Endothelial cell (in vitro differentiated cells): Measurements from ENCODE around the gene SLC37A1. TPM values are rescaled to one million over a fixed set of nuclear protein-coding genes. Genes with fewer than 3 reads are reported as not detected.

Source experiments
- DNase-seq: peaks from one replicate; pipeline ENCODE4 v3.0.0; 2021; ENCODE audit warnings: low spot score
- H3K27ac Mint-ChIP-seq: one replicate; pipeline ENCODE4 v1.8.0; 2021; ENCODE audit warnings: mixed read lengths, inconsistent platforms; ENCODE audit not compliant: unreplicated experiment
- H3K27me3 Mint-ChIP-seq: one replicate; pipeline ENCODE4 v1.8.0; 2021; ENCODE audit warnings: mild to moderate bottlenecking, moderate library complexity, mixed read lengths, inconsistent platforms; ENCODE audit not compliant: unreplicated experiment
- H3K36me3 Mint-ChIP-seq: one replicate; pipeline ENCODE4 v1.8.0; 2021; ENCODE audit warnings: mild to moderate bottlenecking, low read depth, mixed read lengths, inconsistent platforms; ENCODE audit not compliant: unreplicated experiment
- H3K4me1 Mint-ChIP-seq: one replicate; pipeline ENCODE4 v1.8.0; 2021; ENCODE audit warnings: mild to moderate bottlenecking, mixed read lengths, inconsistent platforms; ENCODE audit not compliant: unreplicated experiment
- H3K4me3 Mint-ChIP-seq: one replicate; pipeline ENCODE4 v1.8.0; 2021; ENCODE audit warnings: mild to moderate bottlenecking, mixed read lengths, inconsistent platforms; ENCODE audit not compliant: unreplicated experiment
- H3K9me3 Mint-ChIP-seq: one replicate; pipeline ENCODE4 v1.8.0; 2021; ENCODE audit warnings: mixed read lengths, inconsistent platforms; ENCODE audit not compliant: unreplicated experiment
- long read RNA-seq: library from polyadenylated mRNA; unstranded; transcript quantifications from one replicate; pipeline ENCODE4 v2.0.0, GENCODE V29; 2020; ENCODE audit not compliant: unreplicated experiment
- total RNA-seq: library from RNA; stranded (reverse); fragmentation: NEBNext Ultra II Directional; extraction: Animal tissue kit (Norgen Biotek cat#: 25700); gene quantifications from one replicate; pipeline ENCODE4 v1.2.1, GENCODE V29; 2021; ENCODE audit not compliant: unreplicated experiment
- TF ChIP-seq, protein P1 (sequence below): fragments of 200-600 bp; sonication (generic); IDR thresholded peaks from one replicate; pipeline ENCODE4 v1.5.0; 2021; ENCODE audit warnings: antibody characterized with exemption; ENCODE audit not compliant: unreplicated experiment

The SLC37A1 gene
- 12.3 TPM for total RNA-seq
- long read RNA-seq, partial matches to known transcripts: 0 of 2 reads
- long read RNA-seq, other reads (novel, unspliced or antisense): 1 of 2 reads

DNA sequence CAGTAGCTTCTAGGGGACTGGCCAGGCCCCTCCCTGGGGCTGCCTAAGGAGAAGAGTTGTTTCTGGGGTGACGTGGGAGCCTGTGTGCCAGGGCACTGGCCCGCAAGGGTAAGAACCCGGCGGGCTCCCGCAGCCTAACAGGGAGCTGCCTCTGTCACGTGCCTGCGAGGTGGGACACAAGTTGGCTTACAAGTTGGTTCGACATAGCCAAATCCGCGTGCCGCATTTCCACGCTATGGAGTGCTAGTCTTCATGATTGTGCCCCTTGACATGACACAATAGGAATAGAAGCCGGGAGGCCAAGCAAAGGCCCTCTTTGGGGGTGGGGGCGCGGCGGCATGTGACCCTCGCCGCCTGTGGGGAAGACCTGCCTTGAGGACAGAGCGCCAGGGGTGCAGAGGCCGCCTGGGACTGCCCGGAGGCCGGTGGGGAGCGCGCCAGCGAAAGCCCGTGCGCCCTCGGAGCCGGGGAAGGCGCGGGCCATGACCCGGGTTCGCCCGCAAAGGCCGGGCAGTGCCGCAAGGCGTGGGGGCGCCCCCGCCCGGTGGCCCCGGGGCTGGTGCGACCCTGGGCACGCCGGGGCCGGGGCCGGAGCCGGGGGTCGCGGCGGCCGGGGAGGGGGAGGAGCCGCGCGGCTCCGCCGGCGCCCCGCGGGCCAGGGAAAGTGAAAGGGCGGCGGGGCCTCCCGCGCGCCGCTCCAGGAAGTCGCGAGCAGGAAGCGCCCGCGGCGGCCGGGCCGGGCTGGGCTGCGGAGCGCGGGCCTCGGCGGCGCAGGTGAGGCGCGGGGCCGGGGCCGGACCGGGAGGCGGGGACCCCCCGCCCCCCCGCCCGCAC, at the start of gene SLC37A1:
Gene SLC37A1 (plus strand): TSS at position 702 of the 834 bp plus-strand sequence. CDS start 4,603 bp downstream, outside the sequence.
- peaks cover 7% of the 10 kb centered on the region for H3K27me3 Mint-ChIP-seq
- no peaks in the 10 kb centered on the region for H3K9me3 Mint-ChIP-seq
- DNase-seq: peak; percentile 42
- peak within 1 kb of the TSS; percentile 65 for H3K27ac Mint-ChIP-seq
- H3K4me1 Mint-ChIP-seq: peaks cover 12% of the 10 kb centered on the region
- no peaks in the 10 kb centered on the region for H3K36me3 Mint-ChIP-seq
- H3K4me3 Mint-ChIP-seq: peak within 1 kb of the TSS; percentile 91
- TF ChIP-seq, protein P1, sequence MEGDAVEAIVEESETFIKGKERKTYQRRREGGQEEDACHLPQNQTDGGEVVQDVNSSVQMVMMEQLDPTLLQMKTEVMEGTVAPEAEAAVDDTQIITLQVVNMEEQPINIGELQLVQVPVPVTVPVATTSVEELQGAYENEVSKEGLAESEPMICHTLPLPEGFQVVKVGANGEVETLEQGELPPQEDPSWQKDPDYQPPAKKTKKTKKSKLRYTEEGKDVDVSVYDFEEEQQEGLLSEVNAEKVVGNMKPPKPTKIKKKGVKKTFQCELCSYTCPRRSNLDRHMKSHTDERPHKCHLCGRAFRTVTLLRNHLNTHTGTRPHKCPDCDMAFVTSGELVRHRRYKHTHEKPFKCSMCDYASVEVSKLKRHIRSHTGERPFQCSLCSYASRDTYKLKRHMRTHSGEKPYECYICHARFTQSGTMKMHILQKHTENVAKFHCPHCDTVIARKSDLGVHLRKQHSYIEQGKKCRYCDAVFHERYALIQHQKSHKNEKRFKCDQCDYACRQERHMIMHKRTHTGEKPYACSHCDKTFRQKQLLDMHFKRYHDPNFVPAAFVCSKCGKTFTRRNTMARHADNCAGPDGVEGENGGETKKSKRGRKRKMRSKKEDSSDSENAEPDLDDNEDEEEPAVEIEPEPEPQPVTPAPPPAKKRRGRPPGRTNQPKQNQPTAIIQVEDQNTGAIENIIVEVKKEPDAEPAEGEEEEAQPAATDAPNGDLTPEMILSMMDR: no peak

- TF ChIP-seq, protein P1: no peak
- H3K4me1 Mint-ChIP-seq: peaks cover 39% of the 10 kb centered on the region
- no peaks in the 10 kb centered on the region for H3K9me3 Mint-ChIP-seq
- H3K4me3 Mint-ChIP-seq: no peak overlapping the region
- peaks cover 8% of the 10 kb centered on the region for H3K27me3 Mint-ChIP-seq
- H3K36me3 Mint-ChIP-seq: no peaks in the 10 kb centered on the region
- no peak overlapping the region for H3K27ac Mint-ChIP-seq
- peak; percentile 56 for DNase-seq
Observed at GRCh38 chr21:42463861-42464515, 49.7 kb upstream of the SLC37A1 start.

DNA sequence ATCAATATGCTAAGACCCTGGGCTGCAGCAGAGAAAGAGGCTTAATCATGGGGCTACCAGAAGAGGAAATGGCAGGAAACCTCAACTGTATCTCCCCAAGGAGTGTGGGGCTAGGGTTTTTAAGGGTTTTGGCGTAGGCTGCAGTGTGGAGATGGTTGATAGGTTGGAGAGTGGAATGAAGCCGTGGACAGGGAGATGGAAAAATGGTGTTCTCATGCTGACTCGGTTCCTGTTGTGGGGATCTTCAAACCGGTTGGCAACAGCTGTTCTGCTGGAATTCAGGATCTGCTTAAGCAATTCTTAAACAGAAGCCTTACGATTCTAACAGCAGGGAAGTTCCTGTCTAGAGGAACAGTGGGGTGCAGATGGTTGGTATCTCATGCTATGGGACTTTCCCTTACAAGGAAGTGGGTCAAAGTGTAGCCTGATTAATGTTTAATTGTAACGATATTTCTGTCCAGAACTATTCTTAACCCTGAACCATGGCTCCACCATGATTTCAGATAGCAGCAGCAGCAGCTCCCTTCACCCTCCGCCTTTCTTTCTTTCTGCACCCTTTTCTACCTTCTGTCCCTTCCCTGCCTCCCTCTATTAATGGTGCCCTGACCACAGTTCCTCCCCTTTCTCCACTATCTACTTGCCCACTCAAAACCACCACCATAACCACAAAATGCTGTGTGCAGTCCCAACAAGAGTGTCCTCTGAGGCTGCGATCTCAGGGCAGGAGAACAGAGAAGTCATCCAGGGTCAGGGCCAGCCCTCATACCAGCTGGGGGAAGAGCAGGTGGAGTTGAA, 48.4 kb upstream of the SLC37A1 start:
- TF ChIP-seq, protein P1: no peak

DNA sequence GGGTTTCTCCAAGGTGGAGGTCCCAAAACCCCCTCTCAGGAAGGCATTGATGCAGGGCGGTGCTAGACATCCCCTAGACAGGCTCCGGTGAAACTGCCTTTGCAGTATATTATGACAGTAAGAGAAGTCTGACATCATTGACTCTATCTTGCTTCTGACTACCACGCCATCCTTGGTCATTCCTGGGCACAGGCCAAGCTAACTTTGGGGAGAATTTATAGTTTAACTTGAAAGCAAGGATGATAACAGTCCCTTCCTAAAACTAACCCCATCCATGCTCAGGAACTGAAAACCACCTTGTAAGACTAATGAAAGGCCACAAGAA, 47.9 kb upstream of the SLC37A1 start:
- no peaks in the 10 kb centered on the region for H3K9me3 Mint-ChIP-seq
- H3K4me3 Mint-ChIP-seq: no peak overlapping the region
- no peak overlapping the region for H3K27ac Mint-ChIP-seq
- H3K4me1 Mint-ChIP-seq: peaks cover 39% of the 10 kb centered on the region
- peaks cover 8% of the 10 kb centered on the region for H3K27me3 Mint-ChIP-seq
- no peaks in the 10 kb centered on the region for H3K36me3 Mint-ChIP-seq
- DNase-seq: no peak
- TF ChIP-seq, protein P1: no peak

More for the DNA sequence above, 48.4 kb upstream of the SLC37A1 start:
- H3K27ac Mint-ChIP-seq: no peak overlapping the region
- DNase-seq: no peak
- H3K4me3 Mint-ChIP-seq: no peak overlapping the region
- H3K9me3 Mint-ChIP-seq: no peaks in the 10 kb centered on the region
- H3K27me3 Mint-ChIP-seq: peaks cover 8% of the 10 kb centered on the region
- H3K4me1 Mint-ChIP-seq: peaks cover 39% of the 10 kb centered on the region
- no peaks in the 10 kb centered on the region for H3K36me3 Mint-ChIP-seq
